ENCODE data around the gene PTPRN2.

DNA sequence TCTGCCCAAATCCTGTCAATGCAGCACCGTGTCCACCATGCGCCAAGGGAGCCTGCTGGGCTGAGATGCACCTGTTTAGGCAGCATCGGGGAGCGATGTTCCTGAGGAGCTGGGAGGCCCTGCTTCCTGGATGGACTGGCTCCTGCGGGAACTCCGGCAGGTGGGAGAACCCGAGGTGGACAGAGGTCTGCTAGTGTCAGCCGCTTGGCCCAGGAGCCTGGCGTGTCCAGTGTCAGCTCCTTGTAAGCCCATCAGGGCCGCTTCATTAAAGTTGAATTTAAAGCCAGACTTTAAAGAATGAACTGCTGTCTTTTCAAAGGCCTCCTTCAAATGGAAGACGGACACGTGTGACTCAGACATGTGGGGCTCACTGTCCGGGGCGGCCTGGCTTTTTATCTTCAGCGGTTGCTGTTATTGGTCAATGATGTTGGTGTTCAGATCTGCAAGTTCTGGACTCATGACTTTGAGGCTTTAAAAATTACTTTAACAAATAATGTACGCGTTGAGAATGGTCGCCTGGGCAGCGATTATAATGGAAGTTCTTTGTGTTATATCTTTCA lies 828.3 kb downstream of the PTPRN2 start:
- TF ChIP-seq, protein P1, sequence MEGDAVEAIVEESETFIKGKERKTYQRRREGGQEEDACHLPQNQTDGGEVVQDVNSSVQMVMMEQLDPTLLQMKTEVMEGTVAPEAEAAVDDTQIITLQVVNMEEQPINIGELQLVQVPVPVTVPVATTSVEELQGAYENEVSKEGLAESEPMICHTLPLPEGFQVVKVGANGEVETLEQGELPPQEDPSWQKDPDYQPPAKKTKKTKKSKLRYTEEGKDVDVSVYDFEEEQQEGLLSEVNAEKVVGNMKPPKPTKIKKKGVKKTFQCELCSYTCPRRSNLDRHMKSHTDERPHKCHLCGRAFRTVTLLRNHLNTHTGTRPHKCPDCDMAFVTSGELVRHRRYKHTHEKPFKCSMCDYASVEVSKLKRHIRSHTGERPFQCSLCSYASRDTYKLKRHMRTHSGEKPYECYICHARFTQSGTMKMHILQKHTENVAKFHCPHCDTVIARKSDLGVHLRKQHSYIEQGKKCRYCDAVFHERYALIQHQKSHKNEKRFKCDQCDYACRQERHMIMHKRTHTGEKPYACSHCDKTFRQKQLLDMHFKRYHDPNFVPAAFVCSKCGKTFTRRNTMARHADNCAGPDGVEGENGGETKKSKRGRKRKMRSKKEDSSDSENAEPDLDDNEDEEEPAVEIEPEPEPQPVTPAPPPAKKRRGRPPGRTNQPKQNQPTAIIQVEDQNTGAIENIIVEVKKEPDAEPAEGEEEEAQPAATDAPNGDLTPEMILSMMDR (IDR thresholded peaks at IDR 0.05): no peak
- TF ChIP-seq POLR2AphosphoS5 (IDR thresholded peaks at IDR 0.05) (no peak), POLR2A (IDR thresholded peaks at IDR 0.05) (no peak)
